ENCODE data around the gene EVI2A. TPM values are rescaled to one million over a fixed set of nuclear protein-coding genes. Genes with fewer than 3 reads are reported as not detected.
"Not testable (repeated sequence)": the region's sequence is repeated elsewhere in the genome, so short reads cannot be mapped to it uniquely, and the experiment has no call there.

Gene EVI2A
- total and polyA plus RNA-seq, 10 donors = 27.0 to 79.7 (median 42.1) TPM

DNA sequence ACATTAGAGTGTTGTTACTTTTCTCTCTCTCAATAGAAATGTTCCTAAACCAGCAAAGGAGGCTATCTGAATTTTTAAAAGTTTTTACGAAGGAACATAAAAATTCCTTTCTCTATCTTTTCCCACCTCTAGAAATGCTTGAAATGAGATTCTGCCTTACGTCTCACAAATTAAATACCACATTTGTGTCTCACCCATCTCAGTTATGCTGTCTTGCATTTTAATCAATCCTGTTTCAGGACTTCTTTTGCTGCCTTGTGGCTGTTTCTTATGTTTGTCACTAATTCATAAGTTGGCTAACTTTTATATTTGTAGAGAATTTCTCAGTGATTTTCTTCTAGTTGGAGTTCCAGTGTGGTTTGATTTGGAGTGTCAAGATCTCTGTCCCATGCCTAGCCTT, 27.8 kb downstream of the EVI2A start:
- Histone ChIP-seq H3K36me3 (peaks cover 0 to 8% (median 0%) of the 10 kb centered on the region in 6 donors), H3K4me3 (no peak overlapping the region), H3K4me1 (no peaks in the 10 kb centered on the region), H3K9me3 (no peaks in the 10 kb centered on the region), H3K27ac (no peak overlapping the region), H3K27me3 (replicated peaks in 1 of 7) (no peaks in the 10 kb centered on the region)
- intact Hi-C loops (cut with DNase I; ENCODE audit: low total_unique reads) = no loop called here
- no peak for TF ChIP-seq POLR2AphosphoS5 (IDR thresholded peaks at IDR 0.05)
- no peak for TF ChIP-seq POLR2A (IDR thresholded peaks at IDR 0.05)
- WGBS, 5 donors = 93 to 99% (median 97%) methylated on average over 2 of the region's 2 CpGs
- DNase-seq = no peak

DNA sequence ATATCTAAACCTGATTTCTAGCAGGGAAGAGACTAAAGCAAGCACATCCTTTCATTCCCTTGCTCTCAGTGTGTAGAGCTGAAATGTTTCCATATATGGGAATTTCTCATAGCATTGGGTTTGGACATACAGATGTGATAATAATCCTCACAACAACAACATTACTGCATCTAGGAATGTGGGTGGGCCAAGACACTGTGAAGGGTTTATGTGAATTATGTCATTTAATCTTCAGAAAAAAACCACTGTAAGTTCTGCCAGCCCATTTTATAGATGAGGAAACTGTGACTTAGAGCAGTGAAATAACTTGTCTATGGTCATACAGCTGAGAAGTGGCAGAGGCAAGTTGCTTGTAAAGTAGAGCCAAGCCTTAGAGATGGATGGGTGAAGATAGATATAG, 29.6 kb downstream of the EVI2A start:
- peaks cover 0 to 15% (median 0%) of the 10 kb centered on the region in 6 donors for H3K36me3 ChIP-seq
- no peak overlapping the region for H3K4me3 ChIP-seq

DNA sequence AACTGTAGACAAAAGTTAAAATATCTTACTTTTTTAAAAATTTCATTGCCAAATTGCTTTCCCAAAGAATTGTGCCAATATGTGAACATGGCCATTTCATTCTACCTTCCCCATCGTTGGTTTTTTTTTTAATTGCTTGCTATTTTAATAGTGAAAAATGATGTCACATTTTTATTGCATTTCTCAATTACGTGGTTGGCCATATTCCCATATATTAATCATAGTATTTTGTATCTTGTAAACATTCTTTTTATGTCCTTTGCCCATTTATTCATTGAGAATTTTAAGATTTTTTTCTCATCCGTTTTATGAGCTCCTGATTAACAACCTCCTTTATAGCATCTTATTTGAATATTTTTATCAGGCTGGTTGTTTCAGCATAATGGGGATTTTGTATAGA, 31.6 kb downstream of the EVI2A start:
- 81 to 92% (median 86%) methylated on average over 3 of the region's 3 CpGs for WGBS, 5 donors
- Histone ChIP-seq H3K27me3 (replicated peaks in 1 of 7) (no peaks in the 10 kb centered on the region), H3K4me3 (no peak overlapping the region), H3K27ac (no peak overlapping the region), H3K36me3 (peaks cover 0 to 16% (median 0%) of the 10 kb centered on the region in 6 donors), H3K9me3 (no peaks in the 10 kb centered on the region), H3K4me1 (no peaks in the 10 kb centered on the region)
- no peak for DNase-seq
- TF ChIP-seq POLR2A (IDR thresholded peaks at IDR 0.05) (no peak), POLR2AphosphoS5 (IDR thresholded peaks at IDR 0.05) (no peak)
- TF ChIP-seq, protein P1, sequence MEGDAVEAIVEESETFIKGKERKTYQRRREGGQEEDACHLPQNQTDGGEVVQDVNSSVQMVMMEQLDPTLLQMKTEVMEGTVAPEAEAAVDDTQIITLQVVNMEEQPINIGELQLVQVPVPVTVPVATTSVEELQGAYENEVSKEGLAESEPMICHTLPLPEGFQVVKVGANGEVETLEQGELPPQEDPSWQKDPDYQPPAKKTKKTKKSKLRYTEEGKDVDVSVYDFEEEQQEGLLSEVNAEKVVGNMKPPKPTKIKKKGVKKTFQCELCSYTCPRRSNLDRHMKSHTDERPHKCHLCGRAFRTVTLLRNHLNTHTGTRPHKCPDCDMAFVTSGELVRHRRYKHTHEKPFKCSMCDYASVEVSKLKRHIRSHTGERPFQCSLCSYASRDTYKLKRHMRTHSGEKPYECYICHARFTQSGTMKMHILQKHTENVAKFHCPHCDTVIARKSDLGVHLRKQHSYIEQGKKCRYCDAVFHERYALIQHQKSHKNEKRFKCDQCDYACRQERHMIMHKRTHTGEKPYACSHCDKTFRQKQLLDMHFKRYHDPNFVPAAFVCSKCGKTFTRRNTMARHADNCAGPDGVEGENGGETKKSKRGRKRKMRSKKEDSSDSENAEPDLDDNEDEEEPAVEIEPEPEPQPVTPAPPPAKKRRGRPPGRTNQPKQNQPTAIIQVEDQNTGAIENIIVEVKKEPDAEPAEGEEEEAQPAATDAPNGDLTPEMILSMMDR (IDR thresholded peaks at IDR 0.05 in 8 of 11, conservative IDR thresholded peaks at IDR 0.05 in 3 of 11) = no peak
- intact Hi-C loops (cut with DNase I; ENCODE audit: low total_unique reads) = no loop called here

More for the DNA sequence above, 29.6 kb downstream of the EVI2A start:
- no peaks in the 10 kb centered on the region for H3K27me3 ChIP-seq (replicated peaks in 1 of 7)
- H3K27ac ChIP-seq = no peak overlapping the region
- H3K9me3 ChIP-seq = no peaks in the 10 kb centered on the region
- no peak for DNase-seq
- H3K4me1 ChIP-seq = no peaks in the 10 kb centered on the region
- TF ChIP-seq POLR2AphosphoS5 (IDR thresholded peaks at IDR 0.05) (no peak), POLR2A (IDR thresholded peaks at IDR 0.05) (no peak)
- TF ChIP-seq, protein P1 (IDR thresholded peaks at IDR 0.05 in 8 of 11, conservative IDR thresholded peaks at IDR 0.05 in 3 of 11) = no peak
- intact Hi-C loops (cut with DNase I; ENCODE audit: low total_unique reads) = no loop called here

DNA sequence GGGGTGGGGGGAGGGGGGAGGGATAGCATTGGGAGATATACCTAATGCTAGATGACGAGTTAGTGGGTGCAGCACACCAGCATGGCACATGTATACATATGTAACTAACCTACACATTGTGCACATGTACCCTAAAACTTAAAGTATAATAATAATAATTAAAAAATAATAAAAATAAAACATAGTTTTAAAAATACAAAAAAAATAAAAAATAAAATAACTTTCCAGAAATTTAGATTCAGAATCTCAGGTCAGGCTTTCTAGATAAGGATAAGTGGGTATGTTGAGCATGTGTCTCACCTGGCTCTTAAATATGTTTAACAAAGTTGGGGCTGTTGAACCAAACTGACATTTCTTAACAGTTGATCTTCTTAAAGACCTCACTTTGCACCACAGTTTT, 33.5 kb downstream of the EVI2A start:
- H3K36me3 ChIP-seq = peaks cover 0 to 16% (median 0%) of the 10 kb centered on the region in 6 donors
- H3K4me3 ChIP-seq; H3K27me3 ChIP-seq (replicated peaks in 1 of 7); intact Hi-C loops (cut with DNase I; ENCODE audit: low total_unique reads); H3K9me3 ChIP-seq; DNase-seq; H3K27ac ChIP-seq; H3K4me1 ChIP-seq: not testable (repeated sequence)
- 80 to 100% (median 87%) methylated on average over 1 of the region's 1 CpG; no CpG with 5 or more reads in 1 of the 5 donors for WGBS, 5 donors

DNA sequence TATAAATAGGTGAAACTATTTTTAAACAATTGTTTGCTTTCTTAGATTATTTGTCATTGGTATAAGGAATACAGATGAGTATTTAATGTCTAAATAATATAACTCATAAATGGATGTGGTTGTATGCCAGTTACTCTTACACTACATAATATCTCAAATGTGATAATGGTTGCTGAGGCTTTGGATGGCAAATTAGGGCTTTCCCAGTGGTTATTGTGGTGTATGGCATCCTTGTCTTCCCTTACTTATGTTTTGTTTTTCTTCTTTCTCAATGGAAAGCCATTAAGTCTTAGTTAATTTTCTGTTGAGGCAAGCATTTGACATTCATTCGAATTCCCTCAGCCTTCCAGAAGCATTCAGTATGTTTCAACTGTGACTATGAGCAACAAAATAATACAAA, 34.8 kb downstream of the EVI2A start:
- Histone ChIP-seq H3K27ac (no peak overlapping the region), H3K4me3 (no peak overlapping the region), H3K9me3 (no peaks in the 10 kb centered on the region), H3K36me3 (peaks cover 0 to 24% (median 0%) of the 10 kb centered on the region in 6 donors), H3K4me1 (no peaks in the 10 kb centered on the region), H3K27me3 (replicated peaks in 1 of 7) (no peaks in the 10 kb centered on the region)
- WGBS, 5 donors = 92 to 100% (median 94%) methylated on average over 1 of the region's 1 CpG
- intact Hi-C loops (cut with DNase I; ENCODE audit: low total_unique reads) = no loop called here
- DNase-seq = no peak
- TF ChIP-seq, protein P1 (IDR thresholded peaks at IDR 0.05 in 8 of 11, conservative IDR thresholded peaks at IDR 0.05 in 3 of 11) = no peak
- no peak for TF ChIP-seq POLR2AphosphoS5 (IDR thresholded peaks at IDR 0.05)
- TF ChIP-seq POLR2A (IDR thresholded peaks at IDR 0.05) = no peak

Measured in spleen (tissue), 11 donors.